ENCODE results near the gene TMEM178B. TPM values are rescaled to one million over a fixed set of nuclear protein-coding genes. Genes with fewer than 3 reads are reported as not detected.

TMEM178B gene
- total and polyA plus RNA-seq, 9 of the 15 experiments (the other 6 are each of a cell fraction or from before 2014, with no cell fraction given): under 0.01 to 0.03 (median 0.01) TPM; not detected in 5

DNA sequence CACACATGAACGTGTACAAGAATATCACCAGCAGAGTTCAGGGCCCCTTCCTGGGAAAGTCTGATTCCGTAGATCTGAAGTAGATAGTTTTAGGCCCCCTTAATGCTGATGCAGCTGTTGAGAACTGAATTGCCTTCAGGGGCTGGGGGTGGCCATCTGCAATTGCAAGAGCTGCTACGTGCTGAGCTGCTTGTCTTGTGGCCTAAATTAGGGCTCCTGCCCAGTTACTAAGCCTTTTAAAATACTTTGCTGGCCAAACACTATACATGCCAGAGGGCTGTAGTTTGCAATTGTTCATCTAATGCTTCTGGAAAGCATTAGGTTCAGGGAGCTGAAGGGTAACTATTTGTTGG is 71.7 kb downstream of the TMEM178B start (continued):
- TF ChIP-seq ZNF584 (CRISPR knock-in tag; IDR thresholded peaks at IDR 0.05; ENCODE audit: low read depth) (no peak), MTF1 (CRISPR knock-in tag; IDR thresholded peaks at IDR 0.05; ENCODE audit: borderline replicate concordance) (no peak), SRSF7 (optimal IDR thresholded peaks at IDR 0.05; ENCODE audit: low read depth, low read length) (no peak), BRD9 (IDR thresholded peaks at IDR 0.05; ENCODE audit: low read depth, partially characterized antibody) (no peak)

DNA sequence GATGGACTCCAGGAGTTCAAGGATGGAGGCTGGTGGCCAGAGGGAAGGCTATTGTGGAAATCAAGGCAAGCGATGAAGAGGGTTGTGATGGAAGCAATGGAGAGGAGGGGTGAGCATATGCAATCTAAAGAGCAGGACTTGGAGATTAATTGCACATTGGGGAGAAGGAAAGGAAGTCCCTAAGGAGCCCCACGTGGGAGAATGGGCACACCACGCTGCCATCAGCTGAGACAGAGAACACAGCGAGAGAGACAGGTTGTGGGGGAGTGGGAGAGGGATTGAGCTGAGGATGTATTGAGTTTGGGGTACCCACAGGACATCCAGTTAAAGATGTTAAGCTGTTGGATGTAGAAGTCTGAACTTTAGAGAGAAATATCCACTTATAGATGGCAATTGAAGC is 73.6 kb downstream of the TMEM178B start:
- ATAC-seq (no peak), FAIRE-seq (no peak), DNase-seq (ENCODE audit: extremely low read depth in 1 of 4, low spot score in 3 of 4) (no peak)
- no peak overlapping the region for H3K27ac ChIP-seq (ENCODE audit: extremely low read depth, low read depth, low read length)
- H3K36me3 ChIP-seq (ENCODE audit: control insufficient read depth, insufficient read depth, low read length): no peaks in the 10 kb centered on the region
- no peaks in the 10 kb centered on the region for H3K4me1 ChIP-seq (replicated peaks in 1 of 2; ENCODE audit: control insufficient read depth in 2 of 2, insufficient read depth in 2 of 2, low read length in 2 of 2)
- TF ChIP-seq THAP7 (CRISPR knock-in tag; IDR thresholded peaks at IDR 0.05): no peak
- no peak overlapping the region for H3K9ac ChIP-seq (ENCODE audit: insufficient read depth in 1 of 2, low read depth in 2 of 2, low read length in 2 of 2)
- ChIA-PET CTCF (ENCODE audit: low intra/inter-chr PET ratio) (no interaction called here), POLR2A (interaction anchor here (0.5 kb wide), 1 partner anchor 318 kb away, joined by 4 read pairs; no protein-coding TSS in a partner anchor)
- no peak overlapping the region for H3K4me3 ChIP-seq
- no peak overlapping the region for H2AFZ ChIP-seq (ENCODE audit: low read depth, low read length)
- 0% methylated on average over 4 of the region's 4 CpGs for WGBS (ENCODE audit: insufficient coverage, low coverage, missing lambda C conversion rate)
- BruUV-seq (replicated peaks): no TSS peak
- no peak overlapping the region for H3K4me2 ChIP-seq (ENCODE audit: insufficient read depth, low read length)
- H3K9me3 ChIP-seq (replicated peaks; ENCODE audit: control insufficient read depth, insufficient read depth, low read depth, low read length): no peaks in the 10 kb centered on the region
- H3K27me3 ChIP-seq (ENCODE audit: control insufficient read depth in 2 of 2, insufficient read depth in 2 of 2, low read length in 2 of 2): peaks cover 5 to 26% of the 10 kb centered on the region in 2 experiments; a peak in 4 of 5 replicates
- no peaks in the 10 kb centered on the region for H4K20me1 ChIP-seq (replicated peaks; ENCODE audit: control insufficient read depth, insufficient read depth, low read length)
- intact Hi-C loops (cut with micrococcal nuclease) (no loop called here), in situ Hi-C loops (cut with MboI) (no loop called here)
- no peaks in the 10 kb centered on the region for H3K79me2 ChIP-seq (ENCODE audit: control insufficient read depth, insufficient read depth, low read length)
- no peaks in the 10 kb centered on the region for H3K9me1 ChIP-seq (ENCODE audit: control insufficient read depth, insufficient read depth, low read length)
